ENCODE measurements around the gene SWI5.

Gene SWI5

GRCh38 chr9:128252317-128253139 is 23.5 kb upstream of the SWI5 start:
- no peak for DNase-seq

- peak; percentile 2 for DNase-seq
Measured at GRCh38 chr9:128253140-128253990, 22.7 kb upstream of the SWI5 start.

GRCh38 chr9:128253991-128254346 is 22.1 kb upstream of the SWI5 start:
- DNase-seq = no peak

GRCh38 chr9:128254362-128254761 is 21.7 kb upstream of the SWI5 start:
- no peak for DNase-seq

GRCh38 chr9:128254855-128255759 is 21.0 kb upstream of the SWI5 start:
- DNase-seq = peak; percentile 6

- DNase-seq = no peak
Measured at GRCh38 chr9:128257086-128257825, 18.8 kb upstream of the SWI5 start.

GRCh38 chr9:128257907-128258306 is 18.2 kb upstream of the SWI5 start:
- DNase-seq = no peak

- no peak for DNase-seq
Measured at GRCh38 chr9:128258326-128258725, 17.8 kb upstream of the SWI5 start.

GRCh38 chr9:128259156-128259555 is 16.9 kb upstream of the SWI5 start:
- DNase-seq = no peak

GRCh38 chr9:128260340-128260739 is 15.7 kb upstream of the SWI5 start:
- no peak for DNase-seq

GRCh38 chr9:128262687-128263086 is 13.4 kb upstream of the SWI5 start:
- DNase-seq = no peak

GRCh38 chr9:128265348-128265847 is 10.7 kb upstream of the SWI5 start:
- no peak for DNase-seq

- DNase-seq = no peak
Measured at GRCh38 chr9:128266868-128267590, 9.0 kb upstream of the SWI5 start.

GRCh38 chr9:128271112-128271511 is 5.0 kb upstream of the SWI5 start:
- no peak for DNase-seq

GRCh38 chr9:128271512-128271911 is 4.6 kb upstream of the SWI5 start:
- DNase-seq = no peak

- DNase-seq = no peak
Measured at GRCh38 chr9:128274245-128274644, 1.8 kb upstream of the SWI5 start.

GRCh38 chr9:128275198-128276007 is 673 bp upstream of the SWI5 start, which contains the start of gene GOLGA2:
TSS of gene GOLGA2 (minus strand) at chr9:128276007. CDS start at chr9:128275976, 31 bp downstream.
- DNase-seq = no peak

- DNase-seq = no peak
Measured at GRCh38 chr9:128276574-128277270, 646 bp downstream of the SWI5 start.
